ENCODE results near the gene PCCA.
"Not testable (repeated sequence)": the region's sequence is repeated elsewhere in the genome, so short reads cannot be mapped to it uniquely, and the experiment has no call there.

GRCh38 chr13:100524688-100525087 is 435.8 kb downstream of the PCCA start:
- TF ChIP-seq POLR2A (IDR thresholded peaks at IDR 0.05; ENCODE audit: low read depth, low read length); POLR2AphosphoS5 (IDR thresholded peaks at IDR 0.05; ENCODE audit: low read depth, low read length); TAF1 (IDR thresholded peaks at IDR 0.05; ENCODE audit: borderline replicate concordance, low read depth, low read length): not testable (repeated sequence)

Data from GM12892 (cell line).